ENCODE results near the gene ARSK.

- no peak for TF ChIP-seq POLR2A (IDR thresholded peaks at IDR 0.05)
- TF ChIP-seq CTCF (IDR thresholded peaks at IDR 0.05) = no peak
- TF ChIP-seq EP300 (IDR thresholded peaks at IDR 0.05) = no peak
Measured at GRCh38 chr5:95581576-95581975, 26.7 kb downstream of the ARSK start.

All from tibial nerve (tissue), 4 donors.